Measurements from ENCODE around the gene DRAXIN.

The DRAXIN gene

GRCh38 chr1:11690397-11691301 is 861 bp upstream of the DRAXIN start:
- DNase-seq: peak; percentile 65

- DNase-seq: no peak
These were observed 610 bp downstream of the DRAXIN start for GRCh38 chr1:11691928-11692711.

GRCh38 chr1:11693024-11693590 is 1.6 kb downstream of the DRAXIN start:
- no peak for DNase-seq

- no peak for DNase-seq
These were observed 2.4 kb downstream of the DRAXIN start for GRCh38 chr1:11693917-11694316.

GRCh38 chr1:11695861-11696260 is 4.4 kb downstream of the DRAXIN start:
- no peak for DNase-seq

- DNase-seq: no peak
These were observed 5.8 kb downstream of the DRAXIN start for GRCh38 chr1:11697188-11697892.

- no peak for DNase-seq
These were observed 6.3 kb downstream of the DRAXIN start for GRCh38 chr1:11697893-11698210.

- DNase-seq: peak; percentile 94
These were observed 9.3 kb downstream of the DRAXIN start for GRCh38 chr1:11700601-11701467.

- DNase-seq: peak; percentile 56
These were observed 10.0 kb downstream of the DRAXIN start for GRCh38 chr1:11701551-11701961.

- no peak for DNase-seq
These were observed 10.7 kb downstream of the DRAXIN start for GRCh38 chr1:11701981-11702803.

- DNase-seq: no peak
These were observed 12.1 kb downstream of the DRAXIN start for GRCh38 chr1:11703357-11704193.

GRCh38 chr1:11704194-11704529 is 12.7 kb downstream of the DRAXIN start:
- DNase-seq: no peak

- no peak for DNase-seq
These were observed 13.4 kb downstream of the DRAXIN start for GRCh38 chr1:11704691-11705475.

- no peak for DNase-seq
These were observed 14.1 kb downstream of the DRAXIN start for GRCh38 chr1:11705596-11705995.

- no peak for DNase-seq
These were observed 14.8 kb downstream of the DRAXIN start for GRCh38 chr1:11706292-11706691.

GRCh38 chr1:11707621-11708276 is 16.2 kb downstream of the DRAXIN start:
- peak; percentile 97 for DNase-seq

GRCh38 chr1:11708554-11709350 is 17.2 kb downstream of the DRAXIN start:
- DNase-seq: no peak

- no peak for DNase-seq
These were observed 20.0 kb downstream of the DRAXIN start for GRCh38 chr1:11711490-11711889.
